NCI-H774 (cell line): Measurements from ENCODE around the gene MACC1.
A peak's percentile ranks its signal among the peaks of the same experiment; 100 is the strongest.

Source experiments
- DNase-seq: peaks from one replicate; lab custom pipeline; 2025; lab: John Stamatoyannopoulos, UW

MACC1 gene

GRCh38 chr7:20173828-20174227, 43.4 kb downstream of the MACC1 start:
- no peak for DNase-seq

DNA sequence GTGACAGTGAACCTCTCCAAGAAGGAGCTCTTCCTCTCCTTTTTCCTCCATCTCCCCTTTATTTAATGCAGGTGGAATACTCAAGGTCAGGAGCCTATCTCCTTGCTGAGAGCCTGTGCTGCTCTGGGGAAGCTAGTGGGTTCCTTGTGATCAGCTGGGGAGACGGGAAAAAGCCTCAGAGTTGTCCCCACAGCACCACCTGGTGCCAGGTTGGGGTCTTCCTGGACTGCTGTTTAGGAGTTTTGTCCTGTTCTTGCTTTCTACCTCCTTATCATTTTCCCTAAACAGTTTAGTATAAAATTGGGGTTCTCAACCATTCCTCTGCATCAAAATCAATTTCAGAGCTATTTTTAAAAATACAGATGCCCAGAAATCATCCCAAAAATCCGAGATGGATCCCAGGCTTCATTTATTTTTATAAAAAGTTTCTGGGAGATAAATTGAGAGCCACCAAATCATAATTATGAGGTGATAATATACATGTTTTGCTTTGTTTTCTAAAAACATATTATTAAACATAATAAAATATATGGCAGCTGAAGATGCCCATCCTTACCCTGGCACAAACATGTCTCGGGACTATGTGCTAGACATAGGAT, 44.3 kb downstream of the MACC1 start:
- peak; percentile 55 for DNase-seq

- DNase-seq: no peak
Observed at GRCh38 chr7:20170633-20171032, 46.6 kb downstream of the MACC1 start.

GRCh38 chr7:20165146-20165510, 52.1 kb downstream of the MACC1 start:
- no peak for DNase-seq

- no peak for DNase-seq
Observed at GRCh38 chr7:20164425-20165145, 52.6 kb downstream of the MACC1 start.

DNA sequence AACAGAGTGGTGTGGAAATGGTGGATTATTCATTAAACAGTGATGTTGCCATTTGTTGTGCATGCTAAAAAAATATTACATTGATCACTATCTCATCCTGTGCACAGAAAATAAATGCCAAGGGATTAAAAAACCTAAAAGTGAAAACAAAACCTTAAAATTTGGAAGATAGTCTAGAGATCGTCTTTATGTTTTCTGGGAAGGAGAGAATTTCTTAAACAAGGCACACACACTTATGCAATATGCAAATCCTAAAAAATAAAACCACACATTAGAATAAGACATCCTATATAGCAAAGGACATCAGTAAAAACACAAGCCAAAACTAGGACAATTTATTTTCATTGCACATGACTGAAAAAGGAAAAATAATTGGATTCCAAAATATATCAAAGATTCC, 54.5 kb downstream of the MACC1 start:
- no peak for DNase-seq

GRCh38 chr7:20159226-20159747, 57.9 kb downstream of the MACC1 start:
- DNase-seq: no peak

- DNase-seq: no peak
Observed at GRCh38 chr7:20158684-20159083, 58.5 kb downstream of the MACC1 start.

DNA sequence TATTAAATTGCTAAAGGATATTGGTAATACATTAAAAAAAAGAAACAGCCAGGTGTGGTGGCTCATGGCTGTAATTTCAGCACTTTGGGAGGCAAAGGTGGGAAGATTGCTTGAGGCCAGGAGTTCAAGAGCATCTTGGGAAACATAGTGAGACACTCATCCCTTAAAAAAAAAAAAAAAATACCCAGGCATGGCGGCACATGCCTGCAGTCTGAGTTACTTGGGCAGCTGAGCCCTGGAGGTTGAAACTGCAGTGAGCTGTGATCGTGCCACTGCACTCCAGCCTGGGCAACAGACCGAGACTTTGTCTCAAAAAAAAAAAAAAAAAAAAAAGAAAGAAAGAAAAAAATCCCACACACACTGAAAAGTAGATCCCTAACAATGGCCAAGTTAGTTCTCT, 59.7 kb downstream of the MACC1 start:
- DNase-seq: no peak

- no peak for DNase-seq
Observed at GRCh38 chr7:20153999-20154398, 63.2 kb downstream of the MACC1 start.

GRCh38 chr7:20153567-20153966, 63.6 kb downstream of the MACC1 start:
- DNase-seq: no peak

- no peak for DNase-seq
Observed at GRCh38 chr7:20152511-20152910, 64.7 kb downstream of the MACC1 start.

DNA sequence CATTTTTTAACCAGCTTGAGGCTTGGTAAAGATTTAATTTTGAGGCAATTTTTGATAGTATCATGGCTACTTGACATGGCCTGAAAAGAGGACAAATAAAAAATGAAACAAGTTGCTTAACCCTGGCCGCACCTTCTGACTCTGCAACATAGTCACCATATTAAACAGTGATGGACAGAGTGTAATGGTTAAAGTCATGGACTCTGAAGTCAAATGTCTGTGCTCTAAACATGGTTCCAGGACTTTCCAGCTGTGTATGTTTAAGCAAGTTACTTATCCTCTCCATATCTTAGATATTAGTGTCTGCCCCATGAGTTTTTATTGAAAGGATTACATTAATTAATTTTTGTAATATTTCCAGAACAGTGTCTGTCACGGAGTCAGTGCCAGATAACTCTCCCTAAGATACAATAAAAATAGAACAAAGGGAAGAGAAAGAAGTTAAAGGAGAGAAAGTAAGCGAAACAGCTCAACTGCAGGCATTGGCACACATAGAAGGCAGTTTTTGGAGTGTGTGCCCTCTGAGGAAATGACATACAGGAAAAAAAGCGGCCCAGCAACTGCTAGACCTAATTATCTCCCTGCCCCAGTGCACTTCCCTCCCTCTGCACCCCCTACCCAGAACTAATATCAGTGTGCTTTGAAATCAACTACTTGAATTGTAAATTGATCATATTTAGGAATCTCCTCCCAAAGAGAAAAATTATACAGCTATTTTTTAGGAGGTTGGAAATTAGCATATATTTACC, 65.3 kb downstream of the MACC1 start:
- DNase-seq: no peak

GRCh38 chr7:20146451-20146850, 70.7 kb downstream of the MACC1 start:
- no peak for DNase-seq

- no peak for DNase-seq
Observed at GRCh38 chr7:20144801-20145200, 72.4 kb downstream of the MACC1 start.

GRCh38 chr7:20141666-20142065, 75.5 kb downstream of the MACC1 start:
- DNase-seq: peak; percentile 97

GRCh38 chr7:20141002-20141345, 76.2 kb downstream of the MACC1 start:
- no peak for DNase-seq

- peak; percentile 42 for DNase-seq
Observed at GRCh38 chr7:20140291-20141001, 76.7 kb downstream of the MACC1 start.

- DNase-seq: no peak
Observed at GRCh38 chr7:20136647-20137046, 80.5 kb downstream of the MACC1 start.

GRCh38 chr7:20133803-20134202, 83.4 kb downstream of the MACC1 start:
- no peak for DNase-seq

- no peak for DNase-seq
Observed at GRCh38 chr7:20132585-20132984, 84.6 kb downstream of the MACC1 start.

- DNase-seq: no peak
Observed at GRCh38 chr7:20131776-20132175, 85.4 kb downstream of the MACC1 start.

- no peak for DNase-seq
Observed at GRCh38 chr7:20129920-20130319, 87.3 kb downstream of the MACC1 start.
